Right renal cortex interstitium (tissue), 3 donors: ENCODE measurements around the gene SLC9A3. TPM values are rescaled to one million over a fixed set of nuclear protein-coding genes. Genes with fewer than 3 reads are reported as not detected.

ENCODE experiments used
- DNase-seq, 3 donors: peaks; one replicate each; pipeline ENCODE4 v3.0.0-alpha.2; 2013; ENCODE audit warnings: low read depth in 3 of 3, low spot score in 2 of 3
- polyA plus RNA-seq, 3 donors: library from polyadenylated mRNA; unstranded; fragments of 120-200 nt; gene quantifications; one replicate each; pipeline ENCODE4 v1.2.1, GENCODE V29; 2013; ENCODE audit not compliant: insufficient read length in 3 of 3

SLC9A3 gene
- polyA plus RNA-seq, 3 donors: 34.9 to 43.2 (median 40.7) TPM

- no peak for DNase-seq
Observed at GRCh38 chr5:448061-448765, 76.0 kb downstream of the SLC9A3 start.

DNA sequence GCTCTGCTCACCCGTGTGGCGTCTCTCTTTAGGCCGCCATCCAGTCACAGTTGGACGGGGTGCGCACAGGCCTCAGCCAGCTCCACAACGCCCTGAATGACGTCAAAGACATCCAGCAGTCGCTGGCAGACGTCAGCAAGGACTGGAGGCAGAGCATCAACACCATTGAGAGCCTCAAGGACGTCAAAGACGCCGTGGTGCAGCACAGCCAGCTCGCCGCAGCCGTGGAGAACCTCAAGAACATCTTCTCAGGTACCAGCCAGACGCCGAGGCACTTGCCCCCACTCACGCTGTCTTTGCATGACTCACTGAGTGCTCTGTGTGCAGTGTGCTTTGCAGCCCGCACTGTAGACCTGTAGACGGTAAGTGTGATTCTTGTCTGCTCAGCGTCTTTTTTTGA, 76.7 kb downstream of the SLC9A3 start:
- no peak for DNase-seq

GRCh38 chr5:446883-447263, 77.4 kb downstream of the SLC9A3 start:
- no peak for DNase-seq

- DNase-seq: no peak
Observed at GRCh38 chr5:446066-446882, 78.0 kb downstream of the SLC9A3 start.

DNA sequence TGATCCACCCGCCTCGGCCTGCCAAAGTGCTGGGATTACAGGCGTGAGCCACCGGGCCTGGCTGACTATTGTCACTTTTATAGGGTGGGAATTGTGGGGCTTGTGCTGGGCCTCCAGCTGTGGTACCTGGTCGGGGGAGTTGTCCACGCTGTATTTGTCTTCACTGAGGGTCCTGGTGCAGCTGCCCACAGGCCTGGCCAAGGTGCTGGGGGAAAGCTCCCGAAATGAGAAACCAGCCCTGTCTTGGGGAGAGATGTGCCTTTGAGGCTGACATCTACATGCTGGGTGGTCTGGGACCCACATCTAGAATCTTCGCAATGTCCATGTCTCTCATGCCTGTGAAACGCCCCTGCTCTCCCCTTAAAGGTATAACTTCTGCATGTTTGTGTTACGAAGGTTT, 78.7 kb downstream of the SLC9A3 start:
- DNase-seq: no peak

DNA sequence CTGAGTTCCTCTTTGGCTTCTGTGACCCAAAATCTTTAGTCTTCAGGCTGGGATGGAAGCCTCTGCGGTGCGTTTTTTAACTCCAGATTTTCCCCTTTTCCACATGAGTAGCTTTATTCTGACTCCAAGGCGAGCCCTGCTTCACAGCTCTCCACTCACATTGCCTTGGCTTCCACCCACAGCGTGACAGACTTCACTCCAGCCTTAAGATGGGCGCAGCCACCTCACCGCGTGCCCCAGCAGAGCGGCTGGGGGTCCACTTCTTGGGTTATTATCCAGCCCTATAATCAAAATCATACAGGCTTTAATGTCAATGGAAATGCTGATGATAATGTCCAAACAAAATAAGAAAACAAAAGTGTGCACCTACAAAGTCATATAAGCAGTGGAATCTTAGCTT, 80.0 kb downstream of the SLC9A3 start:
- no peak for DNase-seq

DNA sequence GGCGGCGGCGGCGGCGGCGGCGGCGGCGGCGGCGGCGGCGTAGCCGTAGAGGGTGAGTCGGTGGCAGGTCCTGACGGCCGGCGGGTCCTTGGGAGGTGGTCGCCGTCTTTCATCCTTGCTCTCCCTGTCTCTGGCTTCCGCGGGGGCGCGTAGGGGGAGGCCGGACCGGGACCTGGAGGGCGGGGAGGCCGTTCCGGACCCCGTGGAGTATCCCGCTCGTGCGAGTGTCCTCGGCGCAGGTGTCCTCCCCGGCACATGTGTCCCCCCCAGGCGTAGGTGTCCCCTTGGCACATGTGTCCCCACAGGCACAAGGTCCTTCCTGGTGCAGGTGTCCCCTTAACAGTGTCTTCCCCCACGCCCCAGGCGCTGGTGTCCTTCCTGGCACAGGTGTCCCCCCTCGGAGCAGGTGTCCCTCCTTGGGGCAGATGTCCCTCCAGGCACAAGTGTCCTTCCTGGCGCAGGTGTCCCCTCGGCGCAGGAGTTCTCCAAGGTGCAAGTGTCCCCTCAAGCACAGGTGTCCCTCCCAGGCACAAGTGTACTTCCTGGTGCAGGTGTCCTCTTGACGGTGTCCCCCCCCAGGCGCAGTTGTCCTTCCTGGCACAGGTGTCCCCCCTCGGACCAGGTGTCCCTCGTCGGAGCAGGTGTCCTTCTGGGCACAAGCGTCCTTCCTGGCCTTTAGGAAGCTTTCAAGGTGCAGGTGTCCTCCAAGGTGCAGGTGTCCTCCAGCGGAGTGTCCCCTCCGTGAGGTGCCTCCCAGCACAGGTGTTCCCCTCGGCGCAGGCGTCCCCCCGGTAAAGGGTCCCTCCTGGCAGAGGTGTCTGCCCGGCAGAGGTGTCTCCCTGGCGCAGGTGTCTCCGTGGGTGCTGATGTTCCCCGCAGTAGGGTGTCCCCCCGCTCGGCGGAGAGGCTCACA, 80.8 kb downstream of the SLC9A3 start:
- DNase-seq: no peak

GRCh38 chr5:442335-443238, 81.7 kb downstream of the SLC9A3 start, which contains the start of gene EXOC3:
EXOC3 (plus strand) TSS chr5:443176; CDS start chr5:446206, 3,030 bp downstream.
- peak; percentile 36 to 62 (median 49) for DNase-seq

DNA sequence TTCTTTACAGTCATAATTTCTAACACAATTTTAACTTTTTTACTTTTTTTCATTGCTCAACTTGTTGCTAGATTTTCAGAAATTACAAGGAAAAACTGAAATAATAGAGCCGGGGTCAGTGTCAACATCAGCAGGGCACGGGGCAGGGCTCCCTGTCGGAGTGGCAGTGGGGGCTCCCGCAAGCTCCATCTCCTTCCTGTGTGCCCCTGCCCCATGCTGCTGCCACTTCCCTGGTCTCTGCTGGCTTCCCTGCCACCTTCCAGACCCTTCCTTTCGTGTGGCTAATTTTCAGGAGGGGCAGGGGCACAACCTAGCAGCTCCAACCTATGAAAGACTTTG, 82.3 kb downstream of the SLC9A3 start:
- DNase-seq: no peak

DNA sequence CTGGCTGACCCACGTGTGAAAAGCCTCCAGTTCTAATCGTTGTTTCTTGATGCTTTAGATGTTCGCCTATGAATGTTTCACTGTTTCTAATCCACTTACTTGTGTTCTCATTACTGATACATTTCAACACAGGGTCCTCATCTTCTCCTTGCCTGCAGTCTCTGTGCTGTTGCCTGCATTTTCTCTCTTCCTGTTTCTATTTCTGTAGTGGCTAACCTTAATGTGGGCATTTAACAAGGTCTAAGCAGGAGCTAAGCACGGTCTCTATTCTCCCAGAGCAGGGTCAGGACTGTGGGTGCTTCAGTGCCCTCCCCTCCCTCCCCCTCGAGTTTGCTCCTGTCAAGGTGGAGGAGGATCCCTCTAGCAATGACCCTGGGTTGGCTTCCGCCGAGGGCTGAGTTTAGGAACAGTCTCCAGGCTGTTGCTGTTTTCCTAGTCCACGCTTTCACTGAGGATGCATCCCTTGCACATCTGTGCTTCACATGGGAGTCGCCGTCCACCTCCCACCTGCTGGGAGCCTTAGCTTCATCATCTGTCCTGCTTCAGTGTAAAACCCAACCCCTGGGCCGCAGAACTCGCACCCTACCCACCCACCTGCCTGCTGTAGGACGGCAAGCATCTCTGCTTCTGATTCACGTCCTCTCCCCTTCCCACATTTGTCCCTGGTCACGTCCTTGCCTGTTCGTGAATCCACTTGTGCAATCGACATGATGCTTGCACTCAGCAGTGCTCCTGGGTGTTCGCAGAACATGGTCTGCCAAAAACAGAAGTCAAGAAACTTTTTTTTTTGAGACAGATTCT, 83.6 kb downstream of the SLC9A3 start:
- DNase-seq: no peak

GRCh38 chr5:439636-440035, 84.6 kb downstream of the SLC9A3 start:
- no peak for DNase-seq

DNA sequence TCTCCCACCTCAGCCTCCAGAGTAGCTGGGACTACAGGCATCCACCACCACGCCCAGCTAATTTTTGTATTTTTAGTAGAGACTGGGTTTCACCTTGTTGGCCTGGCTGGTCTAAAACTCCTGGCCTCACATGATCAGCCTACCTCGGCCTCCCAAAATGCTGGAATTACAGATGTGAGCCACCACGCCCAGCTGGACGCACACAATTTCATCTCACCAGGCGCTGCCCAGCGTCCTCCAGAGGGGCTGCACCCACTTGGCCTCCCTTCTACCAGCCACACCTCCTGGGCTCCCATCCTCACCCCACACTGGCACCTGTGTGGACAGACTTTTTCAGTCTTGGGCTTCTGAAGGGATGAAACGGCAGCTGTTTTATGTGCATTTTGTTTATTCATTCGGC, 85.1 kb downstream of the SLC9A3 start:
- no peak for DNase-seq

DNA sequence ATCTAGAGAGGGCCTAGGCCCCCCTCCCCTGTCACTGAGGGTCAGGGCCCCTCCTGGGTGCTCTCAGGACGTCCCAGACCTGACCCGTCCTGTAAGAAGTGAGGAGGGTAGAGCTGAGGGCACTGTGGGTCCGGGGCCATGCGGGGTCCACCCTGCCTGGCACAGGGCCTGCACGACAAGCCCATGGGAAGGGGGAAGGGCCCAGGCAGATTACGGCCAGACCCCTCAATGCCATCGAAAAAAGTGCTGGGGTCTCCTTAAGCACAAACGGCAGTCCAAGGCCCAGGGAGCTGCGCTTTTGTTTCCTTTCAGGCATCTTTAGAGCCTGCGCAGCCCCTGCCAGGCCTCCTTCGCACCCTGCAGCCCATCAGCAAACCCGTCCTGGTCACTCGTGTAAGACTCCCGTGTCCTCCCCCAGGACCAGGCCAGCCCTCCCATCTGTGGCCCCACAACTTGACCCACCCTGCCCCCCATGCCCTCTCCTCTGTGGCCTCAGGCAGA, 85.7 kb downstream of the SLC9A3 start:
- DNase-seq: no peak

DNA sequence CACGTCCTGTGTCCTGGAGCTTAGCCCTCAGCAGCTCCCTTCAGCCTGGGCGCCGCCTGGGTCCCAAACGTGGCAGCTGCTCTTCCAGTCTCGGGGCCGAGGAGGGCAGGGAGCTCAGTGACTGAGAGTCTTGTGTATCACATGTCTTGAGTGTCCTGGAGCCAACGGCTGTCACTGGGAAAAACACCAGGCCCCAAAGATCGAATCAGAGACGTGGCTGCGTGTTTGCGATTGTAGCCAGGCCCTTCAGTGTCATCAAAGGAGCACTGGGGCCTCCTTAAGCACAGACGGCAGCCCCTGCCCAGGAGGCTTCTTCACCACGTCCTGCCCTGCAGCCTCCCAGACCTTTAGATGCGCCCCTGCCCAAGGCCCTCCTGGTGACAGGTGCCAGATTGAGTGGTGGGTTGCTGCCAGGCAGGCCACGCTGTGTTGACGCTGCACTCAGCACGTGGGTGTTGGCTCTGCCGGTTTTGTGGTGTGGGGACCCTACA, 86.9 kb downstream of the SLC9A3 start:
- no peak for DNase-seq

DNA sequence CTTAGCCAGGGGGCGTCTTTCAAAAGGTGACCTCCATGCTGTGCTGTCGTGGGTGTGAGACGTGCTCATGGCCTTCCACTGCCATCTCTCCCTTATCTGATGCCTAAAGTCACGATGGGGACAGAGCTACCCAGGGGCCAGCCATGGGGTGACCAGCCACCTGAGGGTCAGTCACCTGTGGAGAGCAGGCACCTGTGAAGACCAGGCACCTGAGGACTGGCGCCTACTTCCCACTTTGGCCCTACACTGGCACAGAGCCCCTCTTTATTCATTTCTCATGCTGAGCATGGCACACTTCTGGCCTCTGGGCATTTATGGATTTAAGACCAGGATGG, 87.6 kb downstream of the SLC9A3 start:
- no peak for DNase-seq

- no peak for DNase-seq
Observed at GRCh38 chr5:435961-436640, 88.1 kb downstream of the SLC9A3 start.

DNA sequence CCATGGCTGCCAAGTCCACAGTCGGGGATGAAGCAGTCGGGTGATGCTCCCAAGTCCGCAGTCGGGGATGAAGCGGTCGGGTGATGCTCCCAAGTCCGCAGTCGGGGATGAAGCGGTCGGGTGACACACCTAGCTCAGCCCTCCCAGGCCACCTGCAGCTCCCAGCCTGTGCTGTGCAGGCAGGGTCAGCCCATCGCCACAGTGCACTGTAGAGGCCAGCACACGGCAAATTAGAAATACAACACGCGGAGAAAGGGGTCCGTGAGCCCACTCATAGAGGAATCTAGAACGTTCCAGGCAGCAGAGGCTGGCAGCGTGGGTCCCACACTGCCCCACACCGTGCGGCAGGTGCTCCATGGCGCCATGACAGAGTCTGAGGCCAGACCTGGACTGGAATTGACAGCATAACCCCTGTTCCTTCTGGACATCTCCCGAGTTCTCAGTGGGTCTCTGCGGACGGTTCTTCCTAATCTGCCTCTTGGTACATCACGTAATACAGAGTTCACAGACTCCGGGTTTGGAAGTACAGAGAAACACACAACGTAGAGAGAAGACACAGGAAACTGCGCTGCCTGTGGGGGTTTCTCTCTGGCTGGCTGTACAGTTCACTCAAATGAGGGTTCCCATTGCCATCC, 89.0 kb downstream of the SLC9A3 start:
- no peak for DNase-seq
